K562 (cell line): ENCODE data around the gene MAP2K3. TPM values are rescaled to one million over a fixed set of nuclear protein-coding genes. Genes with fewer than 3 reads are reported as not detected.
A peak's percentile ranks its signal among the peaks of the same experiment; 100 is the strongest.

Source experiments
- ATAC-seq: fragments of 200-7000 bp; cut with Tn5 transposase; 3 replicates; pipeline ENCODE4 v1.9.1; 2020; ENCODE audit warnings: moderate library complexity
- BruUV-seq: library from RNA; stranded (reverse); fragments of 400-500 nt; replicated peaks from 2 replicates; lab custom pipeline; 2021; lab: Mats Ljungman, UMichigan
- CTCF ChIA-PET: fragments of 300-600 bp; formaldehyde crosslinking; extraction: SDS; loops from one replicate; lab custom pipeline; 2021; ENCODE audit warnings: low intra/inter-chr PET ratio; lab: Yijun Ruan, JAX
- POLR2A ChIA-PET: fragments of 300-600, 350-650 bp; sonication (Branson Sonifier 250); formaldehyde crosslinking; extraction: SDS; loops from one replicate; lab custom pipeline; 2021; ENCODE audit warnings: antibody characterized with exemption, inconsistent platforms; lab: Yijun Ruan, JAX
- DNase-seq, 4 experiments: peaks; one replicate each; pipeline versions ENCODE4 v3.0.0 to v3.0.0-alpha.2; 2011 to 2018; ENCODE audit warnings: low spot score in 3 of 4, mixed read lengths in 3 of 4; ENCODE audit errors: extremely low read depth in 1 of 4
- FAIRE-seq: peaks from 2 replicates; lab custom pipeline; 2011; peaks lifted over from hg19 to GRCh38; lab: Jason Lieb, UNC
- H2AFZ ChIP-seq: 2 replicates; pipeline ENCODE4 v1.6.0; 2011; ENCODE audit warnings: low read depth, low read length, control low read depth, inconsistent platforms
- H3K27ac ChIP-seq: fragments of 200-600 bp; 3 replicates; pipeline ENCODE4 v1.8.0; 2011; ENCODE audit warnings: low read depth, mild to moderate bottlenecking, control low read depth, inconsistent platforms, low read length, moderate library complexity, mixed read lengths; ENCODE audit errors: extremely low read depth
- H3K27me3 ChIP-seq, 2 experiments: fragments of 300-600 bp in 1 of 2; 2 replicates in 1 of 2; 3 replicates in 1 of 2; pipeline versions ENCODE4 v1.6.0 to v1.8.0; 2011; ENCODE audit warnings: inconsistent platforms in 2 of 2, low read length in 2 of 2, mild to moderate bottlenecking in 1 of 2, mixed read lengths in 1 of 2, moderate library complexity in 1 of 2; ENCODE audit not compliant: control insufficient read depth in 2 of 2, insufficient read depth in 2 of 2
- H3K36me3 ChIP-seq: fragments of 300-600 bp; 3 replicates; pipeline ENCODE4 v1.8.0; 2011; ENCODE audit warnings: mild to moderate bottlenecking, low read length, inconsistent platforms; ENCODE audit not compliant: control insufficient read depth, insufficient read depth
- H3K4me1 ChIP-seq, 2 experiments: fragments of 200-600 bp in 1 of 2; replicated peaks in 1 of 2; 2 replicates in 1 of 2; 3 replicates in 1 of 2; pipeline versions ENCODE4 v1.5.1 to v1.8.0; 2011; ENCODE audit warnings: inconsistent platforms in 2 of 2, low read length in 2 of 2, mild to moderate bottlenecking in 1 of 2, mixed read lengths in 1 of 2, moderate library complexity in 1 of 2; ENCODE audit not compliant: control insufficient read depth in 2 of 2, insufficient read depth in 2 of 2
- H3K4me2 ChIP-seq: 2 replicates; pipeline ENCODE4 v1.6.1; 2011; ENCODE audit warnings: low read length, control low read depth, inconsistent platforms, mixed read lengths; ENCODE audit not compliant: insufficient read depth
- H3K4me3 ChIP-seq: fragments of 200-600 bp; sonication (generic), shearing (Covaris generic); 2 replicates; pipeline ENCODE4 v1.5.1; 2016; ENCODE audit warnings: control low read depth, inconsistent platforms
- H3K79me2 ChIP-seq: fragments of 200-600 bp; 3 replicates; pipeline ENCODE4 v1.8.0; 2011; ENCODE audit warnings: low read length, inconsistent platforms; ENCODE audit not compliant: control insufficient read depth, insufficient read depth
- H3K9ac ChIP-seq, 2 experiments: 2 replicates each; pipeline versions ENCODE4 v1.6.0 to v1.6.1; 2011; ENCODE audit warnings: low read depth in 2 of 2, low read length in 2 of 2, control low read depth in 1 of 2, inconsistent platforms in 1 of 2, mild to moderate bottlenecking in 1 of 2, mixed read lengths in 1 of 2; ENCODE audit not compliant: insufficient read depth in 1 of 2
- H3K9me1 ChIP-seq: one replicate; pipeline ENCODE4 v1.6.0; 2011; ENCODE audit warnings: inconsistent platforms, mild to moderate bottlenecking, low read length, moderate library complexity; ENCODE audit not compliant: control insufficient read depth, insufficient read depth
- H3K9me3 ChIP-seq: replicated peaks from 2 replicates; pipeline ENCODE4 v1.5.1; 2011; ENCODE audit warnings: low read depth, low read length, inconsistent platforms; ENCODE audit not compliant: control insufficient read depth, insufficient read depth
- H4K20me1 ChIP-seq: replicated peaks from 2 replicates; pipeline ENCODE4 v1.6.1; 2011; ENCODE audit warnings: low read length, inconsistent platforms, mixed read lengths; ENCODE audit not compliant: control insufficient read depth, insufficient read depth
- CHD2 ChIP-seq: IDR thresholded peaks from 2 replicates; pipeline ENCODE4 v1.6.1; 2011; ENCODE audit warnings: low read depth, low read length
- DACH1 ChIP-seq: fragments of 450-650 bp; IDR thresholded peaks from 2 replicates; pipeline ENCODE4 v1.6.1; 2018; ENCODE audit not compliant: partially characterized antibody
- NCOA4 ChIP-seq: fragments of 450-650 bp; IDR thresholded peaks from 2 replicates; pipeline ENCODE4 v1.6.1; 2018; ENCODE audit warnings: mild to moderate bottlenecking; ENCODE audit not compliant: partially characterized antibody
- NELFE ChIP-seq: IDR thresholded peaks from 2 replicates; pipeline ENCODE4 v1.6.1; 2011; ENCODE audit warnings: mild to moderate bottlenecking; ENCODE audit not compliant: insufficient read depth, insufficient read length
- PHB ChIP-seq: fragments of 250-450 bp; sonication (Bioruptor Pico); IDR thresholded peaks from 2 replicates; pipeline ENCODE4 v1.5.0; 2021
- POLR2A ChIP-seq: fragments of 450-650 bp; conservative IDR thresholded peaks from 2 replicates; pipeline ENCODE4 v1.6.1; 2016
- PPARD ChIP-seq: fragments of 250-450 bp; sonication (Bioruptor Pico); IDR thresholded peaks from 2 replicates; pipeline ENCODE4 v1.8.0; 2022; ENCODE audit warnings: inconsistent platforms, mild to moderate bottlenecking, moderate library complexity
- SLC30A9 ChIP-seq: fragments of 250-450 bp; sonication (Bioruptor Pico); IDR thresholded peaks from 2 replicates; pipeline ENCODE4 v1.8.0; 2022; ENCODE audit warnings: mild to moderate bottlenecking, moderate library complexity
- TCFL5 ChIP-seq: fragments of 250-450 bp; sonication (Bioruptor Pico); conservative IDR thresholded peaks from 2 replicates; pipeline ENCODE4 v1.6.1; 2021; ENCODE audit warnings: mild to moderate bottlenecking, moderate library complexity, matching md5 sums
- TEAD1 ChIP-seq, 2 experiments: fragments of 450-650 bp in 1 of 2; sonication (generic) in 1 of 2; formaldehyde crosslinking; IDR thresholded peaks; 2 replicates each; pipeline versions ENCODE4 v1.4.0 to v1.8.0; 2020 to 2022; ENCODE audit warnings: mild to moderate bottlenecking in 2 of 2, missing genetic modification reagents in 1 of 2
- TEAD2 ChIP-seq: fragments of 450-650 bp; IDR thresholded peaks from 2 replicates; pipeline ENCODE4 v1.6.1; 2016; ENCODE audit warnings: missing genetic modification characterization, control low read depth, missing compliant biosample characterization
- TEAD4 ChIP-seq, 2 experiments: sonication (generic) in 1 of 2; formaldehyde crosslinking in 1 of 2; IDR thresholded peaks; 2 replicates each; pipeline versions ENCODE4 v1.6.1 to v1.8.0; 2012 to 2022; ENCODE audit warnings: borderline replicate concordance in 1 of 2, inconsistent platforms in 1 of 2, low read length in 1 of 2, mild to moderate bottlenecking in 1 of 2, missing genetic modification reagents in 1 of 2
- ZBTB43 ChIP-seq: sonication (generic); formaldehyde crosslinking; IDR thresholded peaks from 2 replicates; pipeline ENCODE4 v1.8.0; 2023; ENCODE audit warnings: mild to moderate bottlenecking, missing genetic modification reagents
- ZC3H8 ChIP-seq: fragments of 450-650 bp; IDR thresholded peaks from 2 replicates; pipeline ENCODE4 v1.6.1; 2017
- ZNF696 ChIP-seq: fragments of 250-450 bp; sonication (Bioruptor Pico); conservative IDR thresholded peaks from 2 replicates; pipeline ENCODE4 v1.4.0; 2020; ENCODE audit warnings: mild to moderate bottlenecking, moderate library complexity
- WGBS: fragments of 100-300 bp; shearing (Covaris generic); methylation state at CpG from one replicate; pipeline ENCODE4 v1.1.6; 2016; ENCODE audit warnings: low coverage, mixed read lengths; ENCODE audit not compliant: insufficient coverage; ENCODE audit errors: missing lambda C conversion rate; 5-methylcytosine and 5-hydroxymethylcytosine counted together
- in situ Hi-C: fragments of 300-500 bp; cut with MboI; formaldehyde crosslinking; loops from 4 replicates; pipeline ENCODE4 v1.15.0; 2018; ENCODE audit warnings: inconsistent platforms, mixed read lengths
- intact Hi-C: fragments of 100-400 bp; cut with micrococcal nuclease; formaldehyde crosslinking; loops from 2 replicates; pipeline ENCODE4 v1.14.2; 2022
- polyA plus RNA-seq, 8 experiments: library from polyadenylated mRNA; depleted of rRNA in 4 of 8; stranded (reverse) in 5 of 8; unstranded in 3 of 8; fragments of >200 nt; fragmentation: Nextera tagmentation in 2 of 8; fragmentation: Illumina TruSeq in 1 of 8; extraction: Ambion mirVana in 2 of 8; extraction: Trizol in 1 of 8; gene quantifications; 2 replicates each; pipeline versions ENCODE4 v1.2.1 to v1.2.3, GENCODE V29; 2011 to 2014; ENCODE audit warnings: inconsistent platforms in 1 of 8, missing spikeins in 1 of 8
- total RNA-seq, 7 experiments: library from RNA; depleted of rRNA in 6 of 7; stranded (reverse); fragments of >200 nt in 6 of 7; fragmentation: Illumina TruSeq in 2 of 7; extraction: Trizol in 2 of 7; gene quantifications; 2 replicates each; pipeline versions ENCODE4 v1.2.1 to v1.2.3, GENCODE V29; 2011 to 2021; ENCODE audit warnings: low replicate concordance in 1 of 7
- TF ChIP-seq, protein P1 (sequence below): fragments of 450-650 bp; formaldehyde crosslinking; IDR thresholded peaks from 2 replicates; pipeline ENCODE4 v1.4.0; 2020; ENCODE audit warnings: mild to moderate bottlenecking

The MAP2K3 gene
- total and polyA plus RNA-seq, 9 of the 15 experiments (the other 6 are each of a cell fraction or from before 2014, with no cell fraction given) = 0.18 to 14.8 (median 3.5) TPM

DNA sequence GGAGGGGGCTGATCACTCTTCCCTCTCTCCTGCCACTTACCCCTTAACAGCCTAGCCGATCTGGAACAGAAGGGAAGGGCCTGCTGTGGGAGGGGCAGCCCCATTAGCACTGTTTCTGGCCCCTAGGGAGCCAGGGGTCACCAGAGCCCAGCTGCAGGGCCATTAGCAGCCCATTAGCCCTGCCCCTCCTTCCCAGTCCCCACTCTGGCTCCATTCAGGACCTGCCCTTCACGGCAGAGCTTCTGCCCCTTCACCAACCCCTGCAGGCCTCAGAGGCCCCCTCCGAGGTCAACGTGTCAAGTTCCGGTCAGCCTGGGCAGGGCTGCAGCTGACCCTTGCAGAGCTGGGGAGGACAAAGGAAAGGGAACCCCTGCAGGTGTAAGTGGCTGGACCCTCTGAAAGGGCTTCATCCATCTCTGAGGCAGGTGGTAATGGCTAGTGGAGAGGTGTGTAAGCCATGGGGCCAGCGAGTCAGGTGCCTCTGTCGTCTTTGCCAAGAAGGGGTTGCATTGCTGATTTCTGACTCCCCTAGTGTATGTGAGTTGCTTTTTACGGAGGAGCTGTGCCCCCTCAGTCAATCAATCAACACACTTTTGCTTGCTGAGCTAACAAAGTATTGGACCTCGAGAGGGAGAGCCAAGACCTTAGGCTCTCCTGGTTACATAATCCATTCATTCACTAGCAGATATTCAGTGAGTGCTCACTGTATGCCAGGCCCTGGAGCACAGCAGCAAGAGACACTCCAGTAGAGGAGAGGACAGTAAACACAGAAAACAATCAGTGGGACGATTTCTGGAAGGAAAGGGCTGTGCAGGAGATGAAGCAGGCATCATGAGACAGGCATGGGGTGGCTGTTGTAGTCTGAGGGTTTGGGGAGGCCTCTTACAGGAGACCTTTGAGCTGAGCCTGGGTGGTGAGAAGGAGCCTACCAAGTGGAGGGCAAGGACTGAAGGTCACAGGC is 73.5 kb downstream of the MAP2K3 start (continued):
- no peak for TF ChIP-seq ZBTB43 (CRISPR knock-in tag)
- TF ChIP-seq TEAD2 = no peak
- TF ChIP-seq CHD2 = no peak
- TF ChIP-seq ZC3H8 = no peak

DNA sequence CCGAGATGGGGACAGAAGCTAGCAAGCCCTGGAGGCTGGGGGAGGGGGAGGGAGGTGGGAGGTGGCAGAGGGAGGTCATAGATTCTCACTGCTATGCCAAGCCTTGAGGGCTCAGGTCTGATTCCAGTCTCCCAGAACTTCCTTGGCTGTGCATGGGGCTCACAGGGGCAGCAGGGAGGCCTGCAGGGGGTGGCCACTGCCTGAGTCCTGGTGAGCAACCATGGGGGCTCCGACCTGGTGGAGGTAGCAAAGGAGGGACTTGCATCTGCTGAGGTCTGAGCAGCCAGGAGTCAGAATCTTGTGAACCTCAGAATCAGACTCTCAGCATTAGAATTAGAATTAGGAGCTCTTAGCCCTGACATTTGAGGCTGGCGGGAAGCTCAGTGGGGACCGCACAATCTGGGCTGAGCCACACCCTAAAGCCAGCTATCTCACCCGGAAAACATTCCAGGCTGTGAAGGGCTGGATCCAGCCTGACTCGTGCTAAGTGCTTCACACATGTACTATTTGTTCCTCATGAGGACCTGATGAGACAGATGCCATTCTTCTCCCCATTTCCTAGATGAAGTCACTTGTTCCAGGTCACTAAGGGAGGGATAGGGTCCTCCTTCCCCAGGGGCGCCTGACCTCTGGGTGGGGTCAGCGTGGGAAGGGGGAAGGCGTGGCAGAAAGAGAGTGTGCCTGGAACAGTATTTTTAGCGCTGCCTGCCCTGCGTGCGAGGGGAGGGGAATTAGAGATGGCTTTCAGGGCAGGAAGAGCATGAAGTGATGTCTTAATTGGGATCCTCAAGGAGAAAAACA is 74.4 kb downstream of the MAP2K3 start:
- H3K27ac ChIP-seq = no peak overlapping the region
- CTCF ChIA-PET = no interaction called here
- TF ChIP-seq NCOA4 (no peak), PPARD (CRISPR knock-in tag) (no peak), PHB (CRISPR knock-in tag) (no peak), NELFE (no peak), TEAD4 (IDR thresholded peaks at IDR 0.05; ENCODE audit: low read length) (no peak), TEAD4 (CRISPR knock-in tag; IDR thresholded peaks at IDR 0.05; ENCODE audit: borderline replicate concordance) (no peak), ZNF696 (no peak), DACH1 (no peak), SLC30A9 (no peak), TEAD1 (CRISPR knock-in tag; IDR thresholded peaks at IDR 0.05) (no peak), POLR2A (no peak), TCFL5 (no peak)
- TF ChIP-seq, protein P1, sequence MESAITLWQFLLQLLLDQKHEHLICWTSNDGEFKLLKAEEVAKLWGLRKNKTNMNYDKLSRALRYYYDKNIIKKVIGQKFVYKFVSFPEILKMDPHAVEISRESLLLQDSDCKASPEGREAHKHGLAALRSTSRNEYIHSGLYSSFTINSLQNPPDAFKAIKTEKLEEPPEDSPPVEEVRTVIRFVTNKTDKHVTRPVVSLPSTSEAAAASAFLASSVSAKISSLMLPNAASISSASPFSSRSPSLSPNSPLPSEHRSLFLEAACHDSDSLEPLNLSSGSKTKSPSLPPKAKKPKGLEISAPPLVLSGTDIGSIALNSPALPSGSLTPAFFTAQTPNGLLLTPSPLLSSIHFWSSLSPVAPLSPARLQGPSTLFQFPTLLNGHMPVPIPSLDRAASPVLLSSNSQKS = no peak
- no peaks in the 10 kb centered on the region for H3K79me2 ChIP-seq
- no peak for FAIRE-seq
- 0 out of 3 replicates have a peak, but pooled peaks have one; percentile 22 for ATAC-seq
- POLR2A ChIA-PET = interaction anchor here (1.0 kb wide), 1 partner anchor 23 kb away, joined by 3 read pairs; no protein-coding TSS in a partner anchor
- H3K4me3 ChIP-seq = no peak overlapping the region
- WGBS = 0% methylated on average over 6 of the region's 12 CpGs
- no peaks in the 10 kb centered on the region for H3K9me1 ChIP-seq
- peaks cover 0 to 17% of the 10 kb centered on the region in 2 experiments; a peak in 3 of 5 replicates for H3K27me3 ChIP-seq
- no peaks in the 10 kb centered on the region for H3K36me3 ChIP-seq
- no peak overlapping the region for H3K4me2 ChIP-seq
- DNase-seq = no peak
- no peak overlapping the region for H3K9ac ChIP-seq
- intact Hi-C loops = no loop called here
- no peaks in the 10 kb centered on the region for H4K20me1 ChIP-seq
- H3K9me3 ChIP-seq = no peaks in the 10 kb centered on the region
- no peaks in the 10 kb centered on the region; a peak in 1 of 5 replicates for H3K4me1 ChIP-seq
- in situ Hi-C loops = no loop called here
- H2AFZ ChIP-seq = no peak overlapping the region
- BruUV-seq = no TSS peak
